HL-60 (cell line): ENCODE results near the gene PCNX2.

ENCODE experiments used
- CTCF ChIP-seq: IDR thresholded peaks from one replicate; pipeline ENCODE4 v1.5.1; 2011; ENCODE audit warnings: low read length, control low read depth, inconsistent platforms; ENCODE audit not compliant: insufficient read depth
- POLR2AphosphoS5 ChIP-seq: IDR thresholded peaks from 2 replicates; pipeline ENCODE4 v1.6.1; 2012; ENCODE audit warnings: low read depth
- SPI1 ChIP-seq: IDR thresholded peaks from 2 replicates; pipeline ENCODE4 v1.6.1; 2012; ENCODE audit warnings: low read depth, mild to moderate bottlenecking, borderline replicate concordance

DNA sequence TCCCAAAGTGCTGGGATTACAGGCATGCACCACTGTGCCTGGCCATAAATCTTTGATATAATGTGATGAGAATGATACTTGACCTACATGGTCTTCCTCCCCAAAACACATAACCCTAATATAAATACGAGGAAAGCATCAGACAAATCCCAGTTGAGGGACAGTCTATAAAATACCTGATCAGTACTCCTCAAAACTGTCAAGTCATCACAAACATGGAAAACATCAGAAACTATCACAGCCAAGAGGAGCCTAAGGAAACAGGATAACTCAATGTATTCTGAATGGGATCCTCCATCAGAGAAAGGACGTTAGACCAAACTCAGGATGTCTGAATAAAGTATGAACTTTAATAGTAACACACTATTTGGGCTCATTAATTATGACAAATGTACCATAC lies 172.7 kb downstream of the PCNX2 start:
- TF ChIP-seq CTCF (no peak), POLR2AphosphoS5 (no peak), SPI1 (no peak)
